ENCODE measurements around the gene KLHDC10.
"Not testable (repeated sequence)": the region's sequence is repeated elsewhere in the genome, so short reads cannot be mapped to it uniquely, and the experiment has no call there.

Gene KLHDC10

GRCh38 chr7:130113426-130113805 is 43.1 kb downstream of the KLHDC10 start:
- not testable (repeated sequence) for DNase-seq (ENCODE audit: low read depth); H3K4me3 ChIP-seq (ENCODE audit: low read depth, low read length)

- no peak for DNase-seq (ENCODE audit: low read depth)
- no peak overlapping the region for H3K4me3 ChIP-seq (ENCODE audit: low read depth, low read length)
Observed at GRCh38 chr7:130113887-130114286, 43.6 kb downstream of the KLHDC10 start.

GRCh38 chr7:130114374-130114773 is 44.0 kb downstream of the KLHDC10 start:
- no peak overlapping the region for H3K4me3 ChIP-seq (ENCODE audit: low read depth, low read length)

GRCh38 chr7:130114776-130115175 is 44.4 kb downstream of the KLHDC10 start:
- DNase-seq (ENCODE audit: low read depth), result no peak

More at GRCh38 chr7:130114374-130114773, 44.0 kb downstream of the KLHDC10 start:
- DNase-seq (ENCODE audit: low read depth), result no peak

GRCh38 chr7:130118294-130118693 is 48.0 kb downstream of the KLHDC10 start:
- H3K4me3 ChIP-seq (ENCODE audit: low read depth, low read length), result no peak overlapping the region
- no peak for DNase-seq (ENCODE audit: low read depth)

More at GRCh38 chr7:130114776-130115175, 44.4 kb downstream of the KLHDC10 start:
- H3K4me3 ChIP-seq (ENCODE audit: low read depth, low read length), result no peak overlapping the region

- no peak for DNase-seq (ENCODE audit: low read depth)
- H3K4me3 ChIP-seq (ENCODE audit: low read depth, low read length), result no peak overlapping the region
Observed at GRCh38 chr7:130118801-130119200, 48.5 kb downstream of the KLHDC10 start.

GRCh38 chr7:130123501-130123900 is 53.2 kb downstream of the KLHDC10 start:
- no peak for DNase-seq (ENCODE audit: low read depth)
- no peak overlapping the region for H3K4me3 ChIP-seq (ENCODE audit: low read depth, low read length)

- no peak for DNase-seq (ENCODE audit: low read depth)
- H3K4me3 ChIP-seq (ENCODE audit: low read depth, low read length), result no peak overlapping the region
Observed at GRCh38 chr7:130124711-130125110, 54.4 kb downstream of the KLHDC10 start.

GRCh38 chr7:130126840-130127239 is 56.5 kb downstream of the KLHDC10 start:
- not testable (repeated sequence) for H3K4me3 ChIP-seq (ENCODE audit: low read depth, low read length); DNase-seq (ENCODE audit: low read depth)

GRCh38 chr7:130127404-130127803 is 57.1 kb downstream of the KLHDC10 start:
- H3K4me3 ChIP-seq (ENCODE audit: low read depth, low read length), result no peak overlapping the region
- no peak for DNase-seq (ENCODE audit: low read depth)

GRCh38 chr7:130127821-130128317 is 57.5 kb downstream of the KLHDC10 start:
- H3K4me3 ChIP-seq (ENCODE audit: low read depth, low read length), result no peak overlapping the region
- no peak for DNase-seq (ENCODE audit: low read depth)

- no peak for DNase-seq (ENCODE audit: low read depth)
- H3K4me3 ChIP-seq (ENCODE audit: low read depth, low read length), result no peak overlapping the region
Observed at GRCh38 chr7:130129011-130129411, 58.7 kb downstream of the KLHDC10 start.

- DNase-seq (ENCODE audit: low read depth), result no peak
- no peak overlapping the region for H3K4me3 ChIP-seq (ENCODE audit: low read depth, low read length)
Observed at GRCh38 chr7:130131191-130131834, 61.0 kb downstream of the KLHDC10 start.

GRCh38 chr7:130131964-130132875 is 61.9 kb downstream of the KLHDC10 start:
- no peak for DNase-seq (ENCODE audit: low read depth)
- no peak overlapping the region for H3K4me3 ChIP-seq (ENCODE audit: low read depth, low read length)

- H3K4me3 ChIP-seq (ENCODE audit: low read depth, low read length), result no peak overlapping the region
- DNase-seq (ENCODE audit: low read depth), result no peak
Observed at GRCh38 chr7:130133029-130133782, 62.9 kb downstream of the KLHDC10 start.

GRCh38 chr7:130134106-130134636 is 63.8 kb downstream of the KLHDC10 start:
- no peak overlapping the region for H3K4me3 ChIP-seq (ENCODE audit: low read depth, low read length)
- no peak for DNase-seq (ENCODE audit: low read depth)

GRCh38 chr7:130134726-130135125 is 64.4 kb downstream of the KLHDC10 start:
- H3K4me3 ChIP-seq (ENCODE audit: low read depth, low read length), result no peak overlapping the region
- no peak for DNase-seq (ENCODE audit: low read depth)

- no peak overlapping the region for H3K4me3 ChIP-seq (ENCODE audit: low read depth, low read length)
- no peak for DNase-seq (ENCODE audit: low read depth)
Observed at GRCh38 chr7:130135208-130136205, 65.2 kb downstream of the KLHDC10 start.
